Glutamatergic neuron (in vitro differentiated cells): Measurements from ENCODE around the gene TAS1R1. TPM values are rescaled to one million over a fixed set of nuclear protein-coding genes. Genes with fewer than 3 reads are reported as not detected.

Source experiments
- DNase-seq: peaks from one replicate; pipeline ENCODE4 v3.0.0; 2022
- H3K27ac Mint-ChIP-seq: one replicate; pipeline ENCODE4 v1.8.0; 2020; ENCODE audit warnings: mild to moderate bottlenecking, mixed read lengths, inconsistent platforms; ENCODE audit not compliant: unreplicated experiment
- H3K27me3 Mint-ChIP-seq: one replicate; pipeline ENCODE4 v1.8.0; 2020; ENCODE audit warnings: mild to moderate bottlenecking, moderate library complexity, mixed read lengths, inconsistent platforms; ENCODE audit not compliant: unreplicated experiment
- H3K36me3 Mint-ChIP-seq: one replicate; pipeline ENCODE4 v1.8.0; 2020; ENCODE audit warnings: mild to moderate bottlenecking, mixed read lengths, inconsistent platforms; ENCODE audit not compliant: unreplicated experiment
- H3K4me1 Mint-ChIP-seq: one replicate; pipeline ENCODE4 v1.8.0; 2020; ENCODE audit warnings: mild to moderate bottlenecking, low read depth, mixed read lengths, inconsistent platforms; ENCODE audit not compliant: unreplicated experiment
- H3K4me3 Mint-ChIP-seq: one replicate; pipeline ENCODE4 v1.8.0; 2020; ENCODE audit warnings: mild to moderate bottlenecking, mixed read lengths, inconsistent platforms; ENCODE audit not compliant: unreplicated experiment
- H3K9me3 Mint-ChIP-seq: one replicate; pipeline ENCODE4 v1.8.0; 2020; ENCODE audit warnings: mild to moderate bottlenecking, moderate library complexity, mixed read lengths, inconsistent platforms; ENCODE audit not compliant: unreplicated experiment
- CTCF ChIP-seq: fragments of 200-600 bp; sonication (generic); IDR thresholded peaks from one replicate; pipeline ENCODE4 v1.5.0; 2021; ENCODE audit not compliant: partially characterized antibody, unreplicated experiment
- total RNA-seq: library from RNA; stranded (reverse); fragmentation: NEBNext Ultra II Directional; extraction: Animal tissue kit (Norgen Biotek cat#: 25700); gene quantifications from one replicate; pipeline ENCODE4 v1.2.1, GENCODE V29; 2021; ENCODE audit not compliant: unreplicated experiment

Gene TAS1R1
- total RNA-seq, 1 donor from 2014 or later = not detected

DNA sequence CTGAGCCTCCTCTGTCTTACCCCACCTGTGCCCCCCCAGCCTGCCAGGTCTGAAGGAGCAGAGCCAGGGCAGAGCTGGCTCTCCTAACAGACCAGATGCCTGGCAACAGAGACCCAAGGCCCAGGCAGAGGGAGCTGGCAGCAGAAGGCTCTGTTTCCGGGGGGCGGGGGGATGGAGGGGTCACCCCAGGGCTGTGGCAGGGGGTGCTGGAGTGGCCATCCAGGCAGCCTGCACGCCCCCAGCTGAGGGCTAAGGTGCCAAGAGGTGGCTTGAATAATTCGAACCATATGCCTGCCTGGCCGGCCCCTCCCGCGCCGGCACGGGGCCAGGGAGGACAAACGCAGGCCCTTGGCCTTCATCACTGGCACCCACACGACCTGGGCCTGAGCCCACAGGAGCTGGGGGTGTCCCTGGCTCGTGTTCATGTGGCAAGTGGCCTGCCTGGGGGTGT is 47.6 kb upstream of the TAS1R1 start:
- no peak for TF ChIP-seq CTCF
- peaks cover 8% of the 10 kb centered on the region for H3K9me3 Mint-ChIP-seq
- no peak overlapping the region for H3K27ac Mint-ChIP-seq
- no peak overlapping the region for H3K4me3 Mint-ChIP-seq
- H3K27me3 Mint-ChIP-seq = no peaks in the 10 kb centered on the region
- no peaks in the 10 kb centered on the region for H3K36me3 Mint-ChIP-seq
- H3K4me1 Mint-ChIP-seq = peaks cover 4% of the 10 kb centered on the region
- no peak for DNase-seq

DNA sequence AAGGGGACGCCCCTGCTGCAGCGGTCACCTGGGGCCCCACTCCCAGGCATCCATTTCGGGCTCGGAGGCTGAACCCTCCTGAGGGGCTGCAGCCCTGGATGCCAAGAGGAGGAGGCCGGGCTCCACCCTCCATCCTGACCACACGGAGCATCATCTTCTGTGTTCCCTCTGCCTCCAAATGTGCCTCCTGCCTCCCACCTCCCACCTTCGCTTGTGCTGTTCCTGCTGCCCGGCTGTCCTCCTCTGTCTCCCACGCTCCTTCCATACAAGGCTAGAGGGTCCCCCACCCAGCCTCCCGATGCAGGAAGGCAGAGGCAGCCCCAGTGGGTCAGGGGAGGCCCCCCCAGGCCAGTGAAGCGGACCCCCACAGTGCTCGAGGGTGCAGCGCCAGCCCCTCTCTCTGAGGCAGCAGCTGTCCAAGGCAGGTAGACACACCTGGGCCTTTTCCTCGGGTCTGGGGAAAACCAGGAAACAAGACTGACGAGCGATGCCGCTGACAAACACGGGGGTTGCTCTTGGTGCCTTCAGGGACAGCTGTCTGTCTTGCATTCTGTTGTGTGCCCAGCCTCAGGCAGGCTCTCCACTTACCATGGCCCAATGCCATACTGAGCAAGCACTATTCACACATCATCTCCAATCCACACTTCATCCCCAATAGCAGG is 46.8 kb upstream of the TAS1R1 start:
- TF ChIP-seq CTCF = no peak
- DNase-seq = no peak
- H3K27ac Mint-ChIP-seq = no peak overlapping the region
- H3K27me3 Mint-ChIP-seq = no peaks in the 10 kb centered on the region
- H3K4me3 Mint-ChIP-seq = no peak overlapping the region
- no peaks in the 10 kb centered on the region for H3K36me3 Mint-ChIP-seq
- peaks cover 8% of the 10 kb centered on the region for H3K9me3 Mint-ChIP-seq
- H3K4me1 Mint-ChIP-seq = peaks cover 4% of the 10 kb centered on the region

- peaks cover 8% of the 10 kb centered on the region for H3K9me3 Mint-ChIP-seq
- no peak for DNase-seq
- no peak overlapping the region for H3K27ac Mint-ChIP-seq
- no peak for TF ChIP-seq CTCF
- no peaks in the 10 kb centered on the region for H3K27me3 Mint-ChIP-seq
- H3K4me3 Mint-ChIP-seq = no peak overlapping the region
- peaks cover 4% of the 10 kb centered on the region for H3K4me1 Mint-ChIP-seq
- H3K36me3 Mint-ChIP-seq = no peaks in the 10 kb centered on the region
These were observed 46.3 kb upstream of the TAS1R1 start for GRCh38 chr1:6508816-6509189.

GRCh38 chr1:6509220-6509918 is 45.7 kb upstream of the TAS1R1 start:
- TF ChIP-seq CTCF = no peak
- Mint-ChIP-seq H3K36me3 (no peaks in the 10 kb centered on the region), H3K4me1 (peaks cover 4% of the 10 kb centered on the region), H3K9me3 (peaks cover 8% of the 10 kb centered on the region), H3K27me3 (no peaks in the 10 kb centered on the region), H3K4me3 (no peak overlapping the region), H3K27ac (no peak overlapping the region)
- no peak for DNase-seq

- no peak for DNase-seq
- H3K27me3 Mint-ChIP-seq = no peaks in the 10 kb centered on the region
- peaks cover 7% of the 10 kb centered on the region for H3K9me3 Mint-ChIP-seq
- H3K4me3 Mint-ChIP-seq = no peak overlapping the region
- no peaks in the 10 kb centered on the region for H3K36me3 Mint-ChIP-seq
- no peak overlapping the region for H3K27ac Mint-ChIP-seq
- peaks cover 4% of the 10 kb centered on the region for H3K4me1 Mint-ChIP-seq
- no peak for TF ChIP-seq CTCF
These were observed 45.2 kb upstream of the TAS1R1 start for GRCh38 chr1:6509919-6510291.
